Rectal smooth muscle tissue (tissue), 1 donor: ENCODE results near the gene MYH3.

ENCODE experiments used
- H3K27ac ChIP-seq: one replicate; pipeline ENCODE4 v1.7.0; 2013; ENCODE audit warnings: low read depth, low read length, inconsistent platforms
- H3K27me3 ChIP-seq: one replicate; pipeline ENCODE4 v1.7.0; 2013; ENCODE audit warnings: low read length; ENCODE audit not compliant: control insufficient read depth, insufficient read depth
- H3K36me3 ChIP-seq: one replicate; pipeline ENCODE4 v1.7.0; 2013; ENCODE audit warnings: low read length; ENCODE audit not compliant: control insufficient read depth, insufficient read depth
- H3K4me1 ChIP-seq: one replicate; pipeline ENCODE4 v1.7.0; 2013; ENCODE audit warnings: low read length; ENCODE audit not compliant: control insufficient read depth, insufficient read depth
- H3K4me3 ChIP-seq: one replicate; pipeline ENCODE4 v1.7.0; 2013; ENCODE audit warnings: low read length
- H3K9ac ChIP-seq: one replicate; pipeline ENCODE4 v1.7.0; 2013; ENCODE audit warnings: low read length

MYH3 gene

DNA sequence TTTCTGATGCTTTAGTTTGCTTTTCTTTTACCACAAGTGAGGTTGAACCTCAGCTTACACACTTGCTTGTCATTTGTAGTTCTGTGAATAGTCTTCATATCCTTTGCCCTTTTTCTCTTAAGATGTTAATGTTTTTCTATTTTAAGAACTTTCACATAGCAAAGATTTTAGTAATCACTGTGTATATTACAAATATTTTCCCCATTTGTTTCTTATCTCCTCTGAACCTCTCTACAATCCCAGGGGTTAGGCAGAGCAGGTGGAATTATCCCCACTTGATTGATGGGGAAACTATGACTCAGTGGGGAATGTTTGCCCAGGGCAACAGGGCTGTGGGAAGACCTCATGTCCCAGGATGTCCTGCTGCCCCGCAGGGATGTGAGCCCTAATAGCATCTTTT is 11.7 kb upstream of the MYH3 start:
- no peak overlapping the region for H3K27ac ChIP-seq

DNA sequence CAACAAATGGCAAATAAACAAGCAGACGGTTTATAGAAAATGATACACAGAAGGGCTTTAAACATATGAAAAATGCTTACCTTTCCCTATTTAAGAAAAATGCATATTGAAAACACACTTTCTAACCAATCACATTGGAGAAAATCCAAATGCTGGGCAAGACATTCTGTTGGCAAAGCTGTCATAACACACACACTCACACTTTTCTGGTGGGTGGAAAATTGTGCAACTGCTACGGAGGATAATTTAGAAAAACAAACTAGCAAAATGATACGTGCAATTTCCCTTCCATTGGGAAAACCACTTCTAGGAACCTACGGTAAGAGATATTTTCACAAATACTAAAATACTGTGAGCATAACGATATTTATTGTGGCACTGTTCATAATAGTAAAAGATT is 9.8 kb upstream of the MYH3 start:
- Histone ChIP-seq H3K27me3 (no peaks in the 10 kb centered on the region), H3K27ac (no peak overlapping the region), H3K4me3 (no peak overlapping the region), H3K36me3 (no peaks in the 10 kb centered on the region), H3K9ac (no peak overlapping the region), H3K4me1 (no peaks in the 10 kb centered on the region)

More for the DNA sequence above, 11.7 kb upstream of the MYH3 start:
- H3K27me3 ChIP-seq: no peaks in the 10 kb centered on the region
- peaks cover 6% of the 10 kb centered on the region for H3K4me1 ChIP-seq
- H3K9ac ChIP-seq: no peak overlapping the region
- no peak overlapping the region for H3K4me3 ChIP-seq
- no peaks in the 10 kb centered on the region for H3K36me3 ChIP-seq

DNA sequence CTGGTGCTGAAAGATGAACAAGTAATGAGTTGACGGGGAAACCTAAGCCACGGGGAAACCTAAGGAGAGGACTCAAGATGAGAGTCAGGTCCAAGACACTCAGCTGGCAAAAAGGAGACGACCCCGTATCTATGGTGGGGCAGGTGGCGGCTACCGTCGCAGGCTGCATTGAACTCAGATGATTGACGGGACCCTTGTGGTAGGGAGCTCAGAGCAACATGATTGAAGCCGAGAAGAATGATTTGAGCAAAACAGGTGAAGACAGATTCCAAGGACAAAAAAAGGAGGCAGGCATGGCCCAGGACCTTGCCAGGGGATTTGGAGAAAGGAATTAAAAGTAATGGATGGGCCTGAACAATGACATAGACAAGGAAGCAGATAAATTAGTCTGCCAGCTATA is 7.5 kb upstream of the MYH3 start:
- no peak overlapping the region for H3K9ac ChIP-seq
- no peak overlapping the region for H3K27ac ChIP-seq
- H3K4me1 ChIP-seq: no peaks in the 10 kb centered on the region
- no peak overlapping the region for H3K4me3 ChIP-seq
- no peaks in the 10 kb centered on the region for H3K27me3 ChIP-seq
- H3K36me3 ChIP-seq: no peaks in the 10 kb centered on the region

- H3K9ac ChIP-seq: no peak overlapping the region
- H3K27ac ChIP-seq: no peak overlapping the region
- no peaks in the 10 kb centered on the region for H3K4me1 ChIP-seq
- H3K36me3 ChIP-seq: no peaks in the 10 kb centered on the region
- H3K4me3 ChIP-seq: no peak overlapping the region
- H3K27me3 ChIP-seq: no peaks in the 10 kb centered on the region
These were observed 6.1 kb upstream of the MYH3 start for GRCh38 chr17:10663231-10663630.

- H3K9ac ChIP-seq: no peak overlapping the region
- no peaks in the 10 kb centered on the region for H3K4me1 ChIP-seq
- H3K4me3 ChIP-seq: no peak overlapping the region
- no peak overlapping the region for H3K27ac ChIP-seq
- H3K36me3 ChIP-seq: no peaks in the 10 kb centered on the region
- H3K27me3 ChIP-seq: no peaks in the 10 kb centered on the region
These were observed 4.3 kb upstream of the MYH3 start for GRCh38 chr17:10661437-10661836.

GRCh38 chr17:10657879-10658278 is 770 bp upstream of the MYH3 start:
- no peaks in the 10 kb centered on the region for H3K4me1 ChIP-seq
- H3K27ac ChIP-seq: no peak overlapping the region

GRCh38 chr17:10653987-10654386 is 3.1 kb downstream of the MYH3 start:
- Histone ChIP-seq H3K9ac (no peak overlapping the region), H3K36me3 (no peaks in the 10 kb centered on the region), H3K27me3 (no peaks in the 10 kb centered on the region), H3K27ac (no peak overlapping the region), H3K4me1 (no peaks in the 10 kb centered on the region), H3K4me3 (no peak overlapping the region)

More at GRCh38 chr17:10657879-10658278, 770 bp upstream of the MYH3 start:
- H3K4me3 ChIP-seq: no peak overlapping the region
- H3K9ac ChIP-seq: no peak overlapping the region
- H3K36me3 ChIP-seq: no peaks in the 10 kb centered on the region
- no peaks in the 10 kb centered on the region for H3K27me3 ChIP-seq

GRCh38 chr17:10652984-10653659 is 4.0 kb downstream of the MYH3 start:
- Histone ChIP-seq H3K27ac (no peak overlapping the region), H3K36me3 (no peaks in the 10 kb centered on the region), H3K4me3 (no peak overlapping the region), H3K27me3 (no peaks in the 10 kb centered on the region), H3K4me1 (no peaks in the 10 kb centered on the region), H3K9ac (no peak overlapping the region)

- no peak overlapping the region for H3K9ac ChIP-seq
- no peaks in the 10 kb centered on the region for H3K4me1 ChIP-seq
- H3K27me3 ChIP-seq: no peaks in the 10 kb centered on the region
- H3K4me3 ChIP-seq: no peak overlapping the region
- no peaks in the 10 kb centered on the region for H3K36me3 ChIP-seq
- H3K27ac ChIP-seq: no peak overlapping the region
These were observed 5.2 kb downstream of the MYH3 start for GRCh38 chr17:10651927-10652326.

DNA sequence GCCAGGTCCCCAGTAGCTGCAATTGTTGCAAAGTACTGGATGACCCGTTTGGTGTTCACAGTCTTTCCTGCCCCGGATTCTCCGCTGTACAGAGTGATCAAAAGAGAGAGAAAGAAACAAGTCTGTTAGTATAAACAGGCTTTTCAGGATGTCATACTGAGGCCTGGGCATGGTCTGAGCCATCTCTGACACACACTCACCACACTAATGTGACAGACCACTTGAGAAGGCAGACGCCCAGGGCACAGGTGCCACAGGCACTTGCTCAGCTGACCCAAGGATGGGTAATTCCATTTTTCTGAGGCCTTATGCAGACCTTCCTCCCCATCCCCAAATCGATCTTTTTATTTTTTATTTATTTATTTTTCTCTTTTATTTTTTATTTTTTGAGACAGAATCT is 7.5 kb downstream of the MYH3 start:
- H3K27me3 ChIP-seq: no peaks in the 10 kb centered on the region
- no peak overlapping the region for H3K9ac ChIP-seq
- H3K4me1 ChIP-seq: no peaks in the 10 kb centered on the region
- no peak overlapping the region for H3K27ac ChIP-seq
- H3K4me3 ChIP-seq: no peak overlapping the region
- no peaks in the 10 kb centered on the region for H3K36me3 ChIP-seq

DNA sequence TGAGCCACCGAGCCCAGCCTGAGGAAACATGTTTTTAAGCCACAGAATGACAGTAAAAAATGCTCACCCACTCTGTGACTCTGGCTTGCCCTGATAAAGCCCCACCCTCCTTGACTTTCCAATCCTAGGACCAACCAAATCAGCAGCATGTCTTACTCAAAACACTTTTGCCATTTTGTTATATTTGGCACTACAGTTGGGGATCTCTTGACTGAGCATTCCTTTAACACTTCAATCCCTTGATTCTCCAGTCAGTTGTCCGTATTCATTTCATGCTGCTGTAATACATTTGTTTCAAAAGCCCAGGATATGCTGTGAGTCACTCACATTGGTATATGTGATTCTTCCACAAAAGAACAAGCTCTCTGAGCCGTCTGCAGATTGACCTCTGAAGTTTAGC is 8.2 kb downstream of the MYH3 start:
- Histone ChIP-seq H3K4me1 (no peaks in the 10 kb centered on the region), H3K9ac (no peak overlapping the region), H3K4me3 (no peak overlapping the region), H3K27ac (no peak overlapping the region), H3K27me3 (no peaks in the 10 kb centered on the region), H3K36me3 (no peaks in the 10 kb centered on the region)

GRCh38 chr17:10648381-10648780 is 8.7 kb downstream of the MYH3 start:
- Histone ChIP-seq H3K36me3 (no peaks in the 10 kb centered on the region), H3K4me3 (no peak overlapping the region), H3K27me3 (no peaks in the 10 kb centered on the region), H3K27ac (no peak overlapping the region), H3K4me1 (no peaks in the 10 kb centered on the region), H3K9ac (no peak overlapping the region)

- Histone ChIP-seq H3K27me3 (no peaks in the 10 kb centered on the region), H3K4me3 (no peak overlapping the region), H3K36me3 (no peaks in the 10 kb centered on the region), H3K27ac (no peak overlapping the region), H3K9ac (no peak overlapping the region), H3K4me1 (no peaks in the 10 kb centered on the region)
These were observed 10.6 kb downstream of the MYH3 start for GRCh38 chr17:10646392-10646990.
